Karpas-422 (cell line): ENCODE results near the gene NKAIN2. TPM values are rescaled to one million over a fixed set of nuclear protein-coding genes. Genes with fewer than 3 reads are reported as not detected.
"Not testable (repeated sequence)": the region's sequence is repeated elsewhere in the genome, so short reads cannot be mapped to it uniquely, and the experiment has no call there.

Experiments used
- DNase-seq: peaks from one replicate; pipeline ENCODE4 v3.0.0-alpha.2; 2015
- H2AFZ ChIP-seq: fragments of 200-600 bp; sonication (generic); 2 replicates; pipeline ENCODE4 v1.6.1; 2014; ENCODE audit warnings: antibody characterized with exemption, low read length, mixed read lengths
- H3K27ac ChIP-seq: fragments of 200-600 bp; sonication (generic); 2 replicates; pipeline ENCODE4 v1.5.1; 2014; ENCODE audit warnings: mild to moderate bottlenecking, low read length, moderate library complexity
- H3K27me3 ChIP-seq: fragments of 200-600 bp; sonication (generic); 2 replicates; pipeline ENCODE4 v1.6.1; 2014; ENCODE audit warnings: low read length, mixed read lengths
- H3K36me3 ChIP-seq: fragments of 200-600 bp; sonication (generic); 2 replicates; pipeline ENCODE4 v1.6.1; 2014; ENCODE audit warnings: low read length, mixed read lengths; ENCODE audit not compliant: insufficient read depth
- H3K4me1 ChIP-seq: fragments of 200-600 bp; sonication (generic); 2 replicates; pipeline ENCODE4 v1.6.1; 2014; ENCODE audit warnings: mild to moderate bottlenecking, low read length, mixed read lengths
- H3K4me2 ChIP-seq: fragments of 200-600 bp; sonication (generic); 2 replicates; pipeline ENCODE4 v1.6.1; 2014; ENCODE audit warnings: low read length, low read depth, mild to moderate bottlenecking; ENCODE audit not compliant: poor library complexity, severe bottlenecking
- H3K4me3 ChIP-seq: fragments of 200-600 bp; sonication (generic); 2 replicates; pipeline ENCODE4 v1.5.1; 2014; ENCODE audit warnings: mild to moderate bottlenecking, antibody characterized with exemption, low read length, mixed read lengths
- H3K79me2 ChIP-seq: fragments of 200-600 bp; sonication (generic); 2 replicates; pipeline ENCODE4 v1.6.1; 2014; ENCODE audit warnings: mild to moderate bottlenecking, low read length, mixed read lengths
- H3K9ac ChIP-seq: fragments of 200-600 bp; sonication (generic); 2 replicates; pipeline ENCODE4 v1.6.0; 2014; ENCODE audit warnings: low read length
- H3K9me2 ChIP-seq: fragments of 200-600 bp; sonication (generic), shearing (Covaris generic); replicated peaks from 2 replicates; pipeline ENCODE4 v1.6.0; 2014; ENCODE audit warnings: mild to moderate bottlenecking, low read length, moderate library complexity; ENCODE audit not compliant: insufficient read depth
- H3K9me3 ChIP-seq: fragments of 300-700, 200-600 bp; sonication (generic); 2 replicates; pipeline ENCODE4 v1.6.1; 2014; ENCODE audit warnings: low read length, mixed read lengths
- H4K20me1 ChIP-seq: fragments of 200-600 bp; sonication (generic); 2 replicates; pipeline ENCODE4 v1.6.1; 2014; ENCODE audit warnings: mild to moderate bottlenecking, antibody characterized with exemption, low read length, low read depth; ENCODE audit not compliant: insufficient read depth
- total RNA-seq: library from RNA; depleted of rRNA; stranded (reverse); fragments of >200 nt; shearing (Covaris generic); gene quantifications from 2 replicates; pipeline ENCODE4 v1.2.3, GENCODE V29; 2014; ENCODE audit warnings: low replicate concordance

The NKAIN2 gene
- total RNA-seq, 1 experiment from 2014 or later = not detected

- Histone ChIP-seq H3K36me3 (no peaks in the 10 kb centered on the region), H3K27me3 (no peaks in the 10 kb centered on the region), H3K9me3 (no peaks in the 10 kb centered on the region), H4K20me1 (no peaks in the 10 kb centered on the region), H3K9me2 (no peaks in the 10 kb centered on the region), H3K4me1 (no peaks in the 10 kb centered on the region), H3K27ac (no peak overlapping the region), H2AFZ (no peak overlapping the region), H3K9ac (no peak overlapping the region), H3K4me3 (no peak overlapping the region), H3K79me2 (no peaks in the 10 kb centered on the region), H3K4me2 (no peak overlapping the region)
- DNase-seq = no peak
These were observed 158.8 kb downstream of the NKAIN2 start for GRCh38 chr6:123962508-123962907.

DNA sequence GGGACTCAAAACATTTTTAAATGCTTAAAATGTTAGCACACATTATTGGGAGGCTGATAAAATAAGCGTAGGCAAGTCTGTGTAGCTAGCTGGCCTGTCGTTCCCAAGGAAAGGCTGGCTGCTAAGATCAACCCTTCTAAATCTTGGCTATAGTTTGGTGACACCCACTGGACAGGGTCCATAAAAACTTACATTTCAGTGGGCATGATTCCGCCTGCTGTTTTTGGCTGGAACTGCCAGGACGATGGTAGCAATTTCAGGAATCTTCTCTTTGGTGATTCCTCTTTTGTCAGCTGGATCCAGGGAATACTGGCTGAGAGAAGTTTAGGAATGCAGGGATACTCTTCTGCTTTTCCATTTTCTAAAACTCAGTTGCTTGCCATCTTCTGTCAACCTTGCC, 162.2 kb downstream of the NKAIN2 start:
- Histone ChIP-seq H3K9ac (no peak overlapping the region), H3K4me1 (no peaks in the 10 kb centered on the region), H3K9me3 (peaks cover 2% of the 10 kb centered on the region; the same call in 1 of the 2 replicates), H3K9me2 (no peaks in the 10 kb centered on the region), H3K4me2 (no peak overlapping the region), H4K20me1 (no peaks in the 10 kb centered on the region), H3K4me3 (no peak overlapping the region), H3K79me2 (no peaks in the 10 kb centered on the region), H3K27ac (no peak overlapping the region), H3K36me3 (no peaks in the 10 kb centered on the region), H3K27me3 (no peaks in the 10 kb centered on the region), H2AFZ (no peak overlapping the region)
- no peak for DNase-seq

- Histone ChIP-seq H2AFZ (no peak overlapping the region), H3K9me2 (no peaks in the 10 kb centered on the region), H3K9ac (no peak overlapping the region), H3K9me3 (peaks cover 2% of the 10 kb centered on the region; the same call in 1 of the 2 replicates), H3K4me3 (no peak overlapping the region), H4K20me1 (no peaks in the 10 kb centered on the region), H3K36me3 (no peaks in the 10 kb centered on the region), H3K79me2 (no peaks in the 10 kb centered on the region), H3K4me2 (no peak overlapping the region), H3K27ac (no peak overlapping the region), H3K27me3 (no peaks in the 10 kb centered on the region), H3K4me1 (no peaks in the 10 kb centered on the region)
- DNase-seq = no peak
These were observed 163.0 kb downstream of the NKAIN2 start for GRCh38 chr6:123966618-123967017.

GRCh38 chr6:123967905-123968304, 164.2 kb downstream of the NKAIN2 start:
- Histone ChIP-seq H3K27ac (no peak overlapping the region), H3K4me1 (no peaks in the 10 kb centered on the region), H3K9me3 (peaks cover 2% of the 10 kb centered on the region; the same call in 1 of the 2 replicates), H3K4me3 (no peak overlapping the region), H3K36me3 (no peaks in the 10 kb centered on the region), H3K79me2 (no peaks in the 10 kb centered on the region), H4K20me1 (no peaks in the 10 kb centered on the region), H2AFZ (no peak overlapping the region), H3K9ac (no peak overlapping the region), H3K9me2 (no peaks in the 10 kb centered on the region), H3K27me3 (no peaks in the 10 kb centered on the region), H3K4me2 (no peak overlapping the region)
- DNase-seq = no peak

GRCh38 chr6:123972600-123973294, 169.1 kb downstream of the NKAIN2 start:
- Histone ChIP-seq H3K4me3 (no peak overlapping the region), H3K9me3 (peaks cover 2% of the 10 kb centered on the region; the same call in 1 of the 2 replicates), H3K9ac (no peak overlapping the region), H3K36me3 (no peaks in the 10 kb centered on the region), H3K4me2 (no peak overlapping the region), H3K27ac (no peak overlapping the region), H3K9me2 (no peaks in the 10 kb centered on the region), H3K4me1 (no peaks in the 10 kb centered on the region), H3K79me2 (no peaks in the 10 kb centered on the region), H2AFZ (no peak overlapping the region), H4K20me1 (no peaks in the 10 kb centered on the region), H3K27me3 (no peaks in the 10 kb centered on the region)
- no peak for DNase-seq

DNA sequence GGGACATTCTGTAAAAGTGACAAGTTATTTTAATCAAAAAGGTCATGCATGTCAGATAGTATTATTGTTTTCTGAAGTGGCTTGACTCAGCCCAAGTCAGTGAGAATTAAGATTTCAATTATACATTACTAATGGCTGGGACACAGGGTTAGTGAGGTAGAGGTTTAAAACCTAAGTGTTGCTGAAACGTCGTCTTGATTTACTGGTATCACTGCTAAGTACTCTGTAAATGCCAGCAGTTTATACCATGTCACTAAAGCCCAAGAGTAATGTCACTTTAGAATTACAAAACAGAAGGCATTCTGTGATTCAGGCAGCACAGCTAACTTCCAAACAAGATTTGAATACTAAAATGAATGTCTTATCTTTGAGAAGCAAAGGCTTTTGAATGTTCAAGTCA, 176.6 kb downstream of the NKAIN2 start:
- Histone ChIP-seq H3K4me1 (no peaks in the 10 kb centered on the region), H4K20me1 (no peaks in the 10 kb centered on the region), H3K79me2 (no peaks in the 10 kb centered on the region), H3K4me2 (no peak overlapping the region), H3K9me2 (no peaks in the 10 kb centered on the region), H2AFZ (no peak overlapping the region), H3K27me3 (no peaks in the 10 kb centered on the region), H3K9me3 (no peaks in the 10 kb centered on the region), H3K9ac (no peak overlapping the region), H3K27ac (no peak overlapping the region), H3K36me3 (no peaks in the 10 kb centered on the region), H3K4me3 (no peak overlapping the region)
- DNase-seq = no peak

- H3K4me1 ChIP-seq = no peaks in the 10 kb centered on the region
- H4K20me1 ChIP-seq = no peaks in the 10 kb centered on the region
- H3K9ac ChIP-seq = no peak overlapping the region
- H3K9me2 ChIP-seq = no peaks in the 10 kb centered on the region
- no peak overlapping the region for H3K27ac ChIP-seq
- no peak overlapping the region for H3K4me3 ChIP-seq
- H2AFZ ChIP-seq = no peak overlapping the region
- no peak for DNase-seq
- H3K79me2 ChIP-seq = no peaks in the 10 kb centered on the region
- H3K27me3 ChIP-seq = no peaks in the 10 kb centered on the region
- no peaks in the 10 kb centered on the region for H3K36me3 ChIP-seq
- H3K9me3 ChIP-seq = no peaks in the 10 kb centered on the region
- H3K4me2 ChIP-seq = no peak overlapping the region
These were observed 183.3 kb downstream of the NKAIN2 start for GRCh38 chr6:123986938-123987337.

- DNase-seq, H3K9me2 ChIP-seq, H3K4me2 ChIP-seq, H3K4me1 ChIP-seq, H3K27ac ChIP-seq, H3K79me2 ChIP-seq, H3K27me3 ChIP-seq, H2AFZ ChIP-seq, H3K9ac ChIP-seq, H4K20me1 ChIP-seq, H3K9me3 ChIP-seq, H3K36me3 ChIP-seq, H3K4me3 ChIP-seq: not testable (repeated sequence)
These were observed 186.3 kb downstream of the NKAIN2 start for GRCh38 chr6:123989918-123990317.
